ENCODE results near the gene LAMA4.

Gene LAMA4, protein sequence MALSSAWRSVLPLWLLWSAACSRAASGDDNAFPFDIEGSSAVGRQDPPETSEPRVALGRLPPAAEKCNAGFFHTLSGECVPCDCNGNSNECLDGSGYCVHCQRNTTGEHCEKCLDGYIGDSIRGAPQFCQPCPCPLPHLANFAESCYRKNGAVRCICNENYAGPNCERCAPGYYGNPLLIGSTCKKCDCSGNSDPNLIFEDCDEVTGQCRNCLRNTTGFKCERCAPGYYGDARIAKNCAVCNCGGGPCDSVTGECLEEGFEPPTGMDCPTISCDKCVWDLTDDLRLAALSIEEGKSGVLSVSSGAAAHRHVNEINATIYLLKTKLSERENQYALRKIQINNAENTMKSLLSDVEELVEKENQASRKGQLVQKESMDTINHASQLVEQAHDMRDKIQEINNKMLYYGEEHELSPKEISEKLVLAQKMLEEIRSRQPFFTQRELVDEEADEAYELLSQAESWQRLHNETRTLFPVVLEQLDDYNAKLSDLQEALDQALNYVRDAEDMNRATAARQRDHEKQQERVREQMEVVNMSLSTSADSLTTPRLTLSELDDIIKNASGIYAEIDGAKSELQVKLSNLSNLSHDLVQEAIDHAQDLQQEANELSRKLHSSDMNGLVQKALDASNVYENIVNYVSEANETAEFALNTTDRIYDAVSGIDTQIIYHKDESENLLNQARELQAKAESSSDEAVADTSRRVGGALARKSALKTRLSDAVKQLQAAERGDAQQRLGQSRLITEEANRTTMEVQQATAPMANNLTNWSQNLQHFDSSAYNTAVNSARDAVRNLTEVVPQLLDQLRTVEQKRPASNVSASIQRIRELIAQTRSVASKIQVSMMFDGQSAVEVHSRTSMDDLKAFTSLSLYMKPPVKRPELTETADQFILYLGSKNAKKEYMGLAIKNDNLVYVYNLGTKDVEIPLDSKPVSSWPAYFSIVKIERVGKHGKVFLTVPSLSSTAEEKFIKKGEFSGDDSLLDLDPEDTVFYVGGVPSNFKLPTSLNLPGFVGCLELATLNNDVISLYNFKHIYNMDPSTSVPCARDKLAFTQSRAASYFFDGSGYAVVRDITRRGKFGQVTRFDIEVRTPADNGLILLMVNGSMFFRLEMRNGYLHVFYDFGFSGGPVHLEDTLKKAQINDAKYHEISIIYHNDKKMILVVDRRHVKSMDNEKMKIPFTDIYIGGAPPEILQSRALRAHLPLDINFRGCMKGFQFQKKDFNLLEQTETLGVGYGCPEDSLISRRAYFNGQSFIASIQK (N-terminal part only)

DNA sequence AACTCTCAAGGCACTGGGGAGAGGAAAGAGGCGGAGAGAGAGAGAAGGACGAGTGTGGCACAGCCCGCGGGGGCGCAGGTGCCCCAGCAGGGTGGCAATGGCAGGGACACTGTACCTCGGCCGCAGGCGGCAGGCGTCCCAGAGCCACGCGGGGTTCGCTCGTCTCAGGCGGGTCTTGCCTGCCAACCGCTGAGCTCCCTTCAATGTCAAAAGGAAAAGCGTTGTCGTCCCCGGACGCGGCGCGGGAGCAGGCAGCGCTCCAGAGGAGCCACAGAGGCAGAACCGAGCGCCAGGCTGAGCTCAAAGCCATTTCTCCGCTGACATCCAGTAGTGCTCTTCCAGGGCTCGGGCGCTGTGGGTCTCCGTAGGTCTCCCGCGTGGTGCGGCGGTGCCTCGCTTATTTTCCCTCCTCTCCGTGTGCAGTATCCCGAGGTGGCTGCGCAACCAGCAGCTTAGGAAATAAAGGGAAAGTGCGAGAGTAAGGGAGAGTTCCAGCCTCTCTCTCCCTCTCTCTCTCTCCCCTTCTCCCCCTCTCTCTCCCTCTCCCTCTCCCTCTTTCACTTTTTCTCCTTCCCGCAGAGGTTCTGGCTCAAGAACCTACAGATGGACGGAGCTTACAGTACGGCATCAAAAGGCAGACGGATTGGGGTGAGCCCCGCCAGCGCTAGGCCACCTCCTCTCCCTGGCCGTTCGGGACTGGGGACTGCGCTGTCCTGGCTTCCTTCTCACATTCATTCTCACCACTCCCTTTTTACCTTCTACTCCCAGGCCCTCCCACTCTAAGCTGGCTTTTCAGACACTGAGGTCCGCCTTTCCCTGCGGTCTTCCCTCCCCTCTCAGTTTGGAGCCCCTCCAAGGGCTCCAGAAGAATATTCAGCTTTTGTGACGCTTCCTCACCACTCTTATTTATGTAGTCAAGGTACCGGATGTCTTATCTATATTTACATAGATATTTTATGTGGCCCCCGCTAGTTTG is at the start of gene LAMA4:
TSS of gene LAMA4 (minus strand) at position 727 of the 976 bp plus-strand sequence. CDS start at position 310, 417 bp downstream.
- peak; percentile 85 for DNase-seq

DNA sequence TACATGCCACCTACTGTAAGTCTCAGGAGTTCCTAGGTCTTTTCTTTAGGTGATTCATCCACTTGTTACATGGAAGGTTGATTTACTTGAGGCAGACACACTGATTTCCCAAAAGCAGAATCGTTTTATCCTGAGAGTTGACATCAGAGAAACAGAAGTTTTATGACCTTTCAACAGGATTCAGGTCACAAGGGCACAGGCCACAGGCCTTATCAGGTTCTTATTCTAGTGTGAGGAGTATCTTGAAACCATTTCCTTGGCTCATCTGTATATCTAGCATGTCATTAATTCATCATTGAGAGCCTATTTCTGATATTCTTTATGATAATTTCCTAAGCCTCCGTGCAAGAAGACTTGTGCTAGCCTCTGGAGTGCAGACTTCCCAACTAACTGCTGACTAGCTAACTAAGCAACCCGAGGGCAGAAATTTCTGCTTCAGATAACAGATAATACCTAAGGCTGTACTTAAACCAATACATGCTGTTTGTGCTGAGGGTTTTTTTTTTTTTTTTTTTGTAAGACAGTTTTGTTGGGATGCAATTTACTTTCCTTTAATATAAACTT is 47.9 kb upstream of the LAMA4 start:
- DNase-seq: no peak

DNA sequence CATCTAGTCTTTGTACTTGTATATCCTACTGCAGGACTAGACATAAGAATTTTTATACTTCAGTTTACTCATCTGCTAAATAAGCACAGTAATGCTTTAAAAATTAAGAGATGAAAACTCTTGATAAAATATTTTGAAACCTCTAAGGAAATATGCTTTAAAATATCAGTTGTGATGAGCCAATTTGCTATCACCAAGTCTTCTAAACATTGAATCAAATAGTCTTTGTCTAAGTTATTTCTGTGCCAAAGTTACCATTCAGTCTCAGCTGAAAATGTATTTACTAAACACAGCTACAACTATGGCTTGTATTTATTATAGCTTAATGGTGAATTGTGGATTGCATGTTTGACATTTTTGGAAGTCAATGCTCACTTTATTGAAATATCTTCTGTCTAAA is 46.5 kb upstream of the LAMA4 start:
- DNase-seq: no peak

DNA sequence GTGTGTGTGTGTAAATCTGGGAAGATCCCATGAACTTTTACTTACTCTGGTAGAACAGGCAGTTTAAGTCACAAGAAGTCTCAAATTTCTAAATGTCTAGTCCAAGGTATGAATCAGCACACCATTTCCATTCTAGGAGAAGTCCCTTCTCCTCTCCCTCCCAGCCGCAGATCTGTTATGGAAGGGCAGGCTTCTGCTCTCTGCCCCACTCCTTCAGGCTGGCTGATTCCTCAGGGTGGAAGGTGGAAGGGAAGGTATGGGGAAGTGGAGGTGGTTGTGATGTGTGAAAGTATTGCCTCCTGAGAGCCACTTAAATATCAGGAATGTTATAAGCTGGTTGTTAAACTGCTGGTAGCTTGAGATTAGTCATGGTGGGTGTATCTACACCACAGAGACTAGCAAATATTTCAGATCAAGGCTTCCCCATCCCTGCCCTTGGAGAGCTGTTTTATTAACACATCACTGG is 44.5 kb upstream of the LAMA4 start:
- no peak for DNase-seq

DNA sequence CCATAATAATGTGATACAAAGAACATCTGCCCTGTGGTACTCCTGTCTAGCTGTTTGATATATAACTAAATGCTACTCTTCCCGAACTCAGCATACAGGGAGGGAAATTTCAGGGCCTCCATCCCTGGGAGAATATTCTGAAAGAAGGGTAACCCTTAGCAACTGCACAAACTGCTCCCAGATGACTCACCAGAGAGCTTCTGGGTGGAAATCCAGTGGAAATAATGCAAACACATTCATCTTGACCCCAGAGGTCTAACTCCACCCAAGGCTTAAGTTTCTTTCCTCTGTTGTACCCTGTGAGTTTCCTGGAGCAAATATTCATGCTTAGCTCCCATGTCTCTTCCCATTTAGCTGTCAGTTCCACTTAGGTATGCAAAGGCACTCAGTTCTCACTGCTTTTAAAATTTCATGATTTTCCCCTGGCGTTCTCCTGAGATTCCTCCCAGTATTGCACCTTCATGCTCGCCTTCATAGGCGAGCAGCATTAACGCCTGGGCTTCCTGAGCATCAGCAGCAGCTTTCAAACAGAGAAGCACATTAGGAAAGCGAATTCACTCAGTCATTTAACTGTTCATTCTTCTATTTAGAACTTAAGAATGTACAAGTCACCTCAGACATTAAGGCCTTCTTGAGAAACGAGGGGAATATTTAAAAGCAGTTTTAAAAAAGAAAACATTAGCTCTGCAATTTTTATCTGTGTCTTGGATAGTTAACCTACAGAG is 43.8 kb upstream of the LAMA4 start:
- DNase-seq: peak; percentile 70

DNA sequence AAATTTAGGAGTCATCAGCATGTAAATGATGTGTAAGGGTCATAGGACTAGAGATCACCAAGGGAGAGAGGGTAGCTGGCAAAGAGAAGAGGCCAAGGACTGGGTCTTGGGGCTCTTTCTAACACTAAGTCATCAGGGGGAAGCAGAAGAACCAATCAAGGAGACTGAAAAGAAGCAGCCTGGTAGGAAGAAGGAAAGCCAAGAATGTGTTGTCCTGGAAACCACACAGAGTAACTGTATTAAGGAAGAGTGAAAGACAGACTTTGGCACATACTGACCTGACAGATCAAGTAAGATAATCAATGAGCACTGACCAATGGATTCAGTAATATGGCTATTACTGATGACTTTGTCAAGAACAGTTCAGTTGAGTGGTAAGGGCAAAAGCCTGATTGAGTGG is 42.3 kb upstream of the LAMA4 start:
- no peak for DNase-seq

DNA sequence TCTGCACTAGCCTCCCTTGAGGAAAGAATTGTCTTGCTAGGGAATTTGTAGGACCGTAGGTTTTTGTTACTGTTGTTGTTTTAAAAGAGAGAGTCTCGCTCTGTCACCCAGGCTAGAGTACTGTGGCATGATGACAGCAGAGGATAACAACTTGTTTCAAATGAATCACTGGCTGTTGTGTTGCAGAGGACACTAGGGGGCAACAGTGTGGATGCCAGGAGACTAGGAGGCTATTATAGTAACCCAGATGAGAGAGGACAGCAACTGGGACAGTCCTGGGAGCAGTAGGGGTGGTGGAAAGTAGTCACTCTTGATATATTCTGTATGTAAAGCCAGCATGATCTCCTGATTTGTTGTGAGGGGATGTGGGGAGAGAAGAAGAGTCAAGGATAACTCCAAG is 41.8 kb upstream of the LAMA4 start:
- DNase-seq: no peak

DNA sequence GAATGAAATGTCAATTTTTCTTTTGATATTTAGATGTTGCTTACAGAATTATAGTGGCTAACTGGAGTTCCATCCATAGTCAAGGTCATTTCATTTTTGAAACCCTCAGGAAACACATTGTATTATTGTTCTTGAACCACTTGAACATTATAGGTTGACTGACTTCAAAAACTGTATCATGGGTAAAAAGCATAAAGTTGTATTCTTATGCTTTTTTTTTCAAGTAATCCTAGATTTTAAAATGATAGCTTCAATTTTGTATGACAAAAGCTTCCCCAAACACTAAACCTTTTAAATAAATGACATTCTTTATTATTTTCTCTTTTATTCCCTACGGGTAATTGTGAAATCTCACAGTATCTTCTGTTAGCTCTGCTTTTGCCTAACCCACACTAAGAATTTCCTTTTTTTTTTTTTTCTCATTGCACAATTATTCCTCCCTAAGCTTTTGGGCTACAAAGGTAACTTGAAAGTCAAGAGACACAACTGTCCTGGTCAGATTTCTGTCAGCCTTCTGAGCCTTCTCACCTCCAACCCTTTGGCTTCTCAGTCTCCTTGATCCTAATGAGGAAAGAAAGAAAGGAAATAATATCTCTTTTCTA is 36.9 kb upstream of the LAMA4 start:
- no peak for DNase-seq

DNA sequence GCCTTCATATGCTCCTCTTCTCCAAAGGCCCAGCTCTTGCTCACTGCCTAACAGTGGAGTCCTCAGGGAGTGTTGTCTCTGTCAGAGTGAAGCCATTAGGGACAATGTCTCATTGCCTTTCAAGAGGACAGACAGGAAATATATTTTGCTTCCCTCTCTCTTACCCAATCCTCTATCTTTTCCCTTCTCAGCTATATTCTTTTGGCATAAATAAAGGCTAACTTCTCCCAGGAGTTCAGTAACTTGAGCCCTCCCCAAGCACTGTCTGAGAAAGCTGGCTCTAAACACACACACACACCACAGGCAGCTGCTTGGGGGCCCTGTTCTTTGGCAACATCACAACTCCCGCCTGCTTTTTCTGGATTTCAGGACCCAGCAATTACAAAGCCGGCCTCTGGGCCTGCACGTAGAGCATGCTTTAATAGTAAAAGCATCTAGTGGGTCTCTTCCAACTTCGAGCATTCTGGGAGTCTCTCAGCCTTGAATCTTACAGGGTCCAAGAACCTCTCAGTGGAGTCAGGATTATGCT is 34.7 kb upstream of the LAMA4 start:
- DNase-seq: no peak

DNA sequence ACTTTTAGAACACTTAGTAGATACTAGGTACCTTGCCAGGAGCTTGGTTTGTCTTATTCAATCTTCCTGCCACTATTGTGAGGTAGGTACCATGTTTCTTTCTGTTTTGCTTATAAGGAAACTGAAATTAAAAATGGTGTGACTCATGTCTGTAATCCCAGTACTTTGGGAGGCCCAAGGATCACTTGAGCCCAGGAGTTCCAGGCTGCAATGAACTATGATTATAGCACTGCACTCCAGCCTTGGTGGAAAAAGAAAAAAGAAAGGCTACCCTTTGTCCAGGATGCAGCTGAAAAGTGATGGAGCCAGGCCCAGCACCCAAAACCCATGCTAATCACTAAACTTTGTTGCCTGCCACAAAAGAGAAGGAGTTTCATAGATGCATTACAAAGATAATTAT is 34.1 kb upstream of the LAMA4 start:
- DNase-seq: no peak

DNA sequence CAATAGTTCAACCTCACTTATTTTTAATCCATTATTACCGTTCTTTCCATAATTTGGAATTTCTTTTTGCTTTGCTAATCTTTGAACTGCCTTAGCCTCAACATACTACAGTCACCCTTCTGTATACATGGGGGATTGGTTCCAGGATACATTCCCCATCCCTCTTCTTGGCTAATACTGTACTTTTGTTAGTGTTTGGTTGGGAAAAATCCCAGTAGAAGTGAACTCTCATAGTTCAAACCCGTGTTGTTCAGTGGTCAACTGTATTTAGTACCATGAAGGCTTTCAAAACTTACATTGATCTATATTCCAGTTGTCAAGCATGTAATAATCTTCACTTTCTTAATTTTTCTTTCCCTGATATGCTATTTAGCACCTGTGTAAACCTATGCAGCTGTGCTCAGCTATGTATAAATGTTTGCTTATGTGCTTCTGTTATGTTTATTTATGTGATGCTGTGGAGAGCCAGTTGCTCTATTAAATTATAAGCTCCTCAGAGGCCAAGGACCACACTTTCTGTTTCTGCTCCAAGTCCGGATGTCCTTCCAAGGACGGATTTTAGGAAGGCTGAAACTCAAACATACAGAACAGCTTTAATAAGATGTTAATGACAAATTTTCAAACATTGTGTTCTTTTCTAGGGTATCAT is 33.3 kb upstream of the LAMA4 start:
- no peak for DNase-seq

DNA sequence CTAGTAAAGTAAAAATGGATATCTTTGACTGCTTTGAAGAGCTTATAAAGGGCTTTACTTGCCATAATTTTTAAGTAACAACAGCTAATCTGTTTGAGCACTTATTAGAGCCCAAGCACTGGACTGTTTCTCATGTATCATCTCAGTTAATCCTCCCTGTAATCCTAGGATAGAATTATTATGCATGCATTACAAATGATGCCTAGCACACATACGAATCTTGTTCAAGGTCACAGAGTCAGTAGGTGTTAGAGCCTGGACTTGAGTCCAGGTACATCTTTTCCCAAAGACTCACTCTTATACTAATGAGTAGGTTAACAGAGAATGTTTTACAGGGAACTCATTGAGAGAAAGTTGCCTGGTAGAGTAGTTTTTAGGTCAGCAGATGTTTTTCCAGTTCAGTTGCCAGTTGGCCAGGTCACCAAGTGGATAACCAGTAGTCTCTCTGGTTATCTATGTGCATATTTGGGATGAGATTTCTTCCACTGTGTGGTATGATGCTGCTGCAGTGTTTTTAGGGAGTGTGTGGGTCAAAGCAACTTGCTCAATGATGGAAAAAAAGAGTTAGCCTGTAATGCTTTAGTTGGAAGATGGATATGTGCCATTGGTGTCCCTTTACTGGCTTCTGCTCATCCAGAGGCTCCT is 32.3 kb upstream of the LAMA4 start:
- DNase-seq: no peak

DNA sequence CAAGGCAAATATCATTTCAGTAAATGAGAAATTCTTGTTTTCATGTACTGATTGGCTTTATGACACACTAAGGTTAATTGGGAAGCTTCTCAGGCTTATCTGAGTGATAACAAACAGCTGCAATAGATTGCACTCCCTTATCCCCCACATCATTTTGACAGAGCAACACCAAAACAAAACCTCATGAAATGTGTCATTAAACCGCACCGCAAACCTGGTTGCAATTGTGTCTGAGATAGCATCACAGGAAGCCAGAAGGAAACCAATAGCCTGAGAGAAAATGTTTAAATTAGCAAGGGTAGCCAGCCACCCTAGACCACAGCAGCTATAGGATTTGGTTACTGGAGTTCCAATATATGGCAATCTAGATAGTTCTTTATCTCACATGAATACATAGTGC is 31.6 kb upstream of the LAMA4 start:
- DNase-seq: no peak

DNA sequence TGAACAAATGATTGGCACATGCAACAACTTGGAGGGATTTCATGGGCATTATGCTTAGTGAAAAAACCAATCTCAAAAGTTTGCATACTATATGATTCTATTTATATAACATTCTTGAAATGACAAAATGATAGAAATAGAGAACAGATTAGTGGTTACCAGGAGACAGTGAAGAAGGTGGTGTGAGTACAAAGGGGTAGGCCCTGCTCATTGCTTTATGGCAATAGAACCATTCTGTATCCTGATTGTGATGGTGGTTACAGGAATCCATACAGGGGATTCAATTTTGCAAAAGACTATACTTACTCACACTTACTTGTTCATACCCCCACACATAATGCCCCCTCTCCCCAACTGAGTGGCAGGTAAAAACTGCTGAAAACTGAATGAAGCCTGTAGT is 30.2 kb upstream of the LAMA4 start:
- DNase-seq: no peak

DNA sequence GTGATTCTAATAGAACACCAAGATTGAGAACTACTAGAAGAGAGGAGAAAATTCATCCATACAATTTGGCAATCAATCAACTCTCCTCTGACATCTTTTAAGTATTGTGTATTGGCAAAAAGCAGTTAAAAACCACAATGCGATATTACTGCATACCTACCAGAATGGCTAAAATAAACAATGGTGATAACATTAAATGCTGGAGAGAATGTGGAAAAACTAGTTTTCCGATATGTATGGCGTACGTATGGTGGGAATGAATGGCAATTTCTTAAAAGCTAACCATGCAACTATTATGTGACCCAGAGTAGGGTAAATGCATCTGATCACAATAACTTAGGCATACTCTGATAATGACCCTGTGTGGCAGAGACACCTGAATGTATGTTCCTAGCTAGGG is 29.3 kb upstream of the LAMA4 start:
- no peak for DNase-seq

DNA sequence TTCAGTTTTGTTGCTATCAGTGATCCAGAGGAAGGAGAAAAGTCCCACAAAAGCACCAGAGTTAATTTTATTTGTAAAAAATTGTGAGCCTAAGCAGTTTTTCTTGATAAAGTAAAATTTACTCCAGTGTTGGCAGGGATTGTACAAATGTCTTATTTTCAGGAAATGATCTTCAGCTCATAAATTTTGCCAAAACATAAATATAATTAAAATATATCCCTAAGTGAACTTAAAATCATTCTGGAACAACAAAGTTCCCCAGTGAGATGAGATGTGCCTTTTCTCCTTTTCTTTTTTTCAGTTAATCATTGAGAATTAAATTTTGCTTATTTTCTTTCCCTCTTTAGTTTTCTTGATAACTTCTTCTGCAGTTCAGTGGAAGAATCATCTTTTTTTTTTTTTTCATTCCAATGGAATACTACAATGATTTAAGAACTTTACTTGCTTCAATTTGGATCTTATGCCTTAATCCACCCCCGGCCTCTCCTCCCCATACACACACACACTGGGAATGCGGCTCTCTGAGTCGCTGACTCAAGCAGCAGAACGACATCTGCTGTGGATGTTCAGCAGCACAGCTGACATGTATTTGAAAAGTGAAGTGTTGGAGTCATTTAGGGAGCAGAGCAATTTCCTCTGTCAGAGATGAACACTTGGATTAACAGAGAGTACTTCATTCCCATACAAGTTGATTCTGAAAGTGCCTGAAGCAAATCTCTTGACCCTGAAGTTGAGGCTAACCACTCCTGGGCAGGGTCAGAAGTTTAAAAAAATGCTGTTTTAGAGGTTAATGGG is 27.7 kb upstream of the LAMA4 start:
- peak; percentile 37 for DNase-seq

DNA sequence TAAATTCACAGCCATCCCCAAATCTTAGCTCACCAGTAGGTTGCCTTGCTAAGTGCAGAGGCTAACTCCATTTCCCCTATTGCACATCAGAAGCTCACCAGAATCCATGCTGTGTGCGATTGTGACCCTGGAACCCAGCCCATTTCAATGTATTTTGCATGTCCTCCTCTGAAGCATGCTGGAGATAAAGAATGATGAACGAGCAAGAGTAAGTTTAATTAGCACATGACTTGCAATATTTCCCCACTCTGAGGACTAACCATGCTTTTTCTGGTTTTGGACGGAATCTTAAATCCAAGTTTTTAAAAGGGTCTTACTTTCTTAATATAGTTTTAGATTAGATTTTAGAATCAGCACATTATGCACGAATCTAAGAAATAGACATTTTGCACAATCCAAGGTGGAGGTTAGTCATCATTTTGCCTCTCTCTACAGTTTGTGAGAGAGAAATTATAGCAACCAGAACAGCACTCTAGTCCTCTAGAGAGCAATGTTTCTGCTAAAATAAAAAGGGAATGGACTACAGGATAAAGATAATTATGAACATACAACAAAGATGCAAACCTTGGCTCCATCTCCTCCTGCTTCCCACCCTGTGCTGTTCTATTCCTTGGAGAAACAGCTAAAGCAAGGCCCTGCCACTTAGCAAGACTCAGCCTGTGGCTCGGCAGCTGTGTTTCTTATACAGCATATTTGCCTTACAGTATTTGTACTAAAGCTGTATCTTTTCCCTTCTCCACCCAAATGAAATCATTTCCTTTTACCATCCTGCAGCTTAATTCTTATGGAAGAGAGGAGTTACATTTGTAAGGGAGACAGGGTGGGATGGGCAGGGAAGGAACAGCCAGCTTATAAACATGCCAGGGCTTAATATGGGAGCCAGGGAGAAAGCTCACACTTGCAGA is 24.9 kb upstream of the LAMA4 start:
- peak; percentile 37 for DNase-seq

Measured in retina (tissue), 1 donor.